Astrocyte of the cerebellum (primary cell): ENCODE data around the gene CD274.

Experiments
- DNase-seq: peaks from one replicate; pipeline ENCODE4 v3.0.0-alpha.2; 2011; ENCODE audit warnings: low read depth
- H3K4me3 ChIP-seq: 2 replicates; pipeline ENCODE4 v1.5.1; 2011; ENCODE audit warnings: mild to moderate bottlenecking, low read depth, low read length, moderate library complexity
- in situ Hi-C: cut with HindIII; loops from 2 replicates; pipeline ENCODE4 v1.10.0; 2017; ENCODE audit warnings: low sequenced_read_pairs
- TF ChIP-seq, protein P1 (sequence below): IDR thresholded peaks from 2 replicates; pipeline ENCODE4 v1.5.1; 2012; ENCODE audit warnings: low read length, low read depth, moderate library complexity, mild to moderate bottlenecking; ENCODE audit errors: missing control alignments

The CD274 gene

DNA sequence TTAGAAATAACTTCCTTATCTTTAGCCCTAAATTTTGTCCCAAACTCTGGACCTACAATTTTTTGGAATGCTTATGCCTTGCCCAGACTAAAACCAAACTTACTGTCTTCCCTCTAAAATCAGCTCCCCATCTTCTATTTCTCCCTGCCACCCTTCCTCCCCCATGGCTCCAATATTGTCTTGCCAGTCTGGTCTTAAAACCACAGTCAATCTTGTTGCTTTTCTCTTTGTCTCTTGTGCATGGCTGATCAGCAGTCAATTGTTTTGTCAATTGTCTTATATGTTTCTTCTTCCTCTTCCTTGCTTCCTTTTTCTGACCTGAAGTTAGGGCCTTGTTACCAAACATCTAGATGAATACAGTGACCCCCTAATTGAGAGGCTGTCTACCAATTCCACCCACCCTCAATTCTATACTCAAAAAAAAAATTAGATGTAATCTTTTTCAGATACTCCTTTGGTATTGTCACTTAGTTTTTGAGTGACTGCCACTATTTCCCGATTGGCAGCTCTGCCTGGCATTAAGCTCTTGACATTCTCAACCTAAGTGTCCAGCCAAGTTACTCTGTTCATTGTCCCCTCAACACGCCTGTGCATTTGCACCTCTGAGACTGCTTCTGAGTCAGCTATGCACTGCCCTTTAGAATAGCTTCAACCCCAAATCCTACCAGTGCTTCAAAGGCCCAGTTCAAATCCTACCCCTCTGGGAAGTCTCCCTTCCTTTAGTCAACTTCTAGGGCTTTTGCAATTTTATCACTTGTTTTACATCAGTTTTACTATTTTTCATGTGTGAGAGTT, 62.5 kb downstream of the CD274 start:
- TF ChIP-seq, protein P1, sequence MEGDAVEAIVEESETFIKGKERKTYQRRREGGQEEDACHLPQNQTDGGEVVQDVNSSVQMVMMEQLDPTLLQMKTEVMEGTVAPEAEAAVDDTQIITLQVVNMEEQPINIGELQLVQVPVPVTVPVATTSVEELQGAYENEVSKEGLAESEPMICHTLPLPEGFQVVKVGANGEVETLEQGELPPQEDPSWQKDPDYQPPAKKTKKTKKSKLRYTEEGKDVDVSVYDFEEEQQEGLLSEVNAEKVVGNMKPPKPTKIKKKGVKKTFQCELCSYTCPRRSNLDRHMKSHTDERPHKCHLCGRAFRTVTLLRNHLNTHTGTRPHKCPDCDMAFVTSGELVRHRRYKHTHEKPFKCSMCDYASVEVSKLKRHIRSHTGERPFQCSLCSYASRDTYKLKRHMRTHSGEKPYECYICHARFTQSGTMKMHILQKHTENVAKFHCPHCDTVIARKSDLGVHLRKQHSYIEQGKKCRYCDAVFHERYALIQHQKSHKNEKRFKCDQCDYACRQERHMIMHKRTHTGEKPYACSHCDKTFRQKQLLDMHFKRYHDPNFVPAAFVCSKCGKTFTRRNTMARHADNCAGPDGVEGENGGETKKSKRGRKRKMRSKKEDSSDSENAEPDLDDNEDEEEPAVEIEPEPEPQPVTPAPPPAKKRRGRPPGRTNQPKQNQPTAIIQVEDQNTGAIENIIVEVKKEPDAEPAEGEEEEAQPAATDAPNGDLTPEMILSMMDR: no peak
- H3K4me3 ChIP-seq: no peak overlapping the region
- no peak for DNase-seq
- in situ Hi-C loops: no loop called here

DNA sequence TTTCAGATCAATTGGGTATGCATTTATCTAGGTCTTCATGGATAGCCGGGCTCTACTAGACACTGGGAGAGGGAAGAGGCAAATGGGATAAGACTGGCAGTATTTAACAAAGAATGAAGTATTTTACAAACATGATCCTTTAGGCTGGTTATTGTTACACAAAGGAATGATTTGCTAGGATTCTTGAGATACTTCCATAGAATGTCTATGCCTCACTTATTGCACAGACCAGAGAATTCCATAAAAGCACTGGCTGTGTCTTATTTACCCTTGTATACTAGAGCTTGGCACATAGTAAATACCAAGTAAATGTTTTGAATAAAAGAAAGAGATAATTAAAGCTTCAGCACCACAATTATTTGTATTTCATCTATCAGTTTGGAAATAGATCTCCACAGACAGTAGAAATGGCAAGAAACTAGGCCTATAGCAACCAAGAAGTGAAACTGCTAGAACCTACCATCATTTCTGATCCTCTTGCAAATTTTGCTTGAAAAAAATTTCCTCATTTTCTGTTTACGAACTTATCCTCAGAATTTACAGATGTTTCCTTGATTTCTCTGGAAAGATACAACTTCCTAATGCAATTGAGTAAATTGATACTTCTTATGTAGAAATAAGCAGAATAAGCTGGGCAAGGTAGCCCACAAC, 63.7 kb downstream of the CD274 start:
- DNase-seq: no peak
- in situ Hi-C loops: no loop called here
- TF ChIP-seq, protein P1: no peak
- H3K4me3 ChIP-seq: no peak overlapping the region

DNA sequence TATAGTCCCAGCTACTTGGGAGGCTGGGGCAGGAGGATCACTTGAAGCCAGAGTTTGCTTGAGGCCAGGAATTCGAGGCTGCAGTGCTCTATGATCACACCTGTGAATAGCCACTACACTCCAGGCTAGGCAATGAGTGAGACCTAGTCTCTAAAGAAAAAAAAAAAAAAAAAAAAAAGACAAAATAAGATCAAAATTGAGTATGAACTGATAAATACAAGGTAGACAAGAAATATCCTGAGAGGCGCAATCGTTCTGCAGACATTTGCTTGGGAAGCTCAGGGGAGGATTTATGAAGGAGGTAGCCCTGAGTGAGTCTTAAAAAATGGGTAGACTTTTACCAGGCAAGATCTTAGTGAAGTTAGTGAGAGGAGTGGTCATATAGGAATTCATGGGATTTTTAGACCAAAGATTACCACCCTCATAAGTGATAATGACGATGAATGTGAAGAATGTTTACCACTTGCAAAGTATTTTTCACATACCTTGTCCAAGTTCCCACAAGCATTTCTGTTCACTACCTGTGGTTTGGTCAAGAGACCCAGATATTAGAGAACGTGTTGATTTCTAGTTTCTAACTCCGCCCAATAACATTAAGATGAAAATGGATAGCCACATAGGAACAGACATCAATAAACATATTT, 64.4 kb downstream of the CD274 start:
- in situ Hi-C loops: no loop called here
- no peak overlapping the region for H3K4me3 ChIP-seq
- TF ChIP-seq, protein P1: no peak
- DNase-seq: no peak

DNA sequence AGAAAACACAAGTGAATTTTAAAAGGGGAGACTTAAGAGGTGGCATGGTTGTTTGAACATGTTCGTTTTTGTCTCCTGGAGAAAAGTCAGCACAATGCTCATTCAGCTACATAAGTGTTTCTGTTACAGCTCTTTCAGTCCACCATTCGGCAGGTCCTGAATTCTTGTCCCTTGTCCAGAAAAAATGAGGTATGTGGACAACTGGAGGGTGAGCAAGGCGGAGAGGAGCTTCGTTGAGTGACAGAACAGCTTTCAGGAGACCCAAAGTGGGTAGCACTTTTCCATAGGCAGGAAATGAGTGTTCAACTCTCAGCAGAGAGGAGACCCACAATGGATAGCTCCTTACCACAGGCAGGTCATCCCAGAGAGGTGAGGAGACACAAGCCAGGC, 64.9 kb downstream of the CD274 start:
- TF ChIP-seq, protein P1: no peak
- in situ Hi-C loops: no loop called here
- DNase-seq: no peak
- H3K4me3 ChIP-seq: no peak overlapping the region

DNA sequence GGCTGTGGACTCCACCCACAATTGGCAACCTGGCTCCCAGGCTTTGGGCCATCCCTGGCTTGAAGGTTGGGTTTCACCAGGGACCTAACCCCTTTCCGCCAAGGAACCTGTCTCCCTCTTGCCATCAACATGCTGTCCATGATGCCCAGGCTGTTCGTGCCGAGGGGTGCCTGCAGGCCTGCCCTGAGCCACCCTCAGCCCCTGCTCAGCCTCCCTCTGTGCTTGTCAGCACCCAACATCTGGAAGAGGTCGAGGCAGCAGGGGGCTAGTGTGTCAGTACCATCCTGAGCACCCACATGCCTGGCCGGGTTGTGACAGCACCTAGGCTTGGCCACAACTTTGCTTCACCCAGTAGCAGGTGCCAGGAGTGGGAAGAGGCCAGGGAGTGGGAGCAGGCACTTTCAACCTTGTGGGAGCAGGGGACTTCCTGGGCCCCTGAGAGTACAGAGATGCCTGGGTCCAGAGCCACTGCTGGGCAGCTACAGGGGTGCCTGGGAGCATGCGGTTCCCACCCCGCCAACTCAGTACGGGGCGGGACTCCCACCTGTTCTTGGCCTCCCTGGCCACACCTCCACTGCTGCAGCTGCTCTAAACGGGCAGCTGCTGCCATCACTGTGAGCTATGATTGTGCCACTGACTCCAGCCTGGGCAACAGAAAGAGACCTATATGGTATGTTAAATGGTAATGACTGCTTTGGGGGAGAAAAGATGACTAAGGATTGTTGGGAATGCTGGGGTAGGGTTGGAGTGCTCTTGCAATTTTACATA, 66.3 kb downstream of the CD274 start:
- TF ChIP-seq, protein P1: no peak
- in situ Hi-C loops: no loop called here
- no peak for DNase-seq
- H3K4me3 ChIP-seq: no peak overlapping the region
